ENCODE results near the gene DYNC1LI2.

The DYNC1LI2 gene

GRCh38 chr16:66740010-66740409 is 11.4 kb downstream of the DYNC1LI2 start:
- peak in 1 of 2 donors; percentile 11 for DNase-seq (ENCODE audit: low read depth in 2 of 2)

GRCh38 chr16:66735891-66736290 is 15.5 kb downstream of the DYNC1LI2 start:
- no peak for DNase-seq (ENCODE audit: low read depth in 2 of 2)

- DNase-seq (ENCODE audit: low read depth in 2 of 2) = no peak
Measured at GRCh38 chr16:66731101-66731500, 20.3 kb downstream of the DYNC1LI2 start.

DNA sequence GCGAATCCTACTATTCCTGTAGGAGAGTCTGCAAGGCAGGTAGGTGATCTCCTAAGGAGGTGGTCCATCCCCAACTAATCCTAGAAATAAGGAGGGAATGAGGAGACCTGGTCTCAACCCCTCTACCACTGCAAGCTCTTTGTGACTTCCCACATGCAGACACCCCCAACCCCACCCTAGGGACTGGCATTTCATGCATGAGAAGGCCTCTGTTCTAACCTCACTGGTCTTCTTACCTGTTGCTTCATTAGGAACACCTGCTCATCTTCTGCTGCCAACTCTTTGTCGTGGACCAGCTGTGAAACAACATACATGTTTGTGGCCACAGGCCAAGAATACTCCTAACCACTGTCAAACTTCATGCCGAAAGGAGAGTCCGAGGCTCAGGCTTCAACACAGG is 22.6 kb downstream of the DYNC1LI2 start:
- DNase-seq (ENCODE audit: low read depth in 2 of 2) = no peak

DNA sequence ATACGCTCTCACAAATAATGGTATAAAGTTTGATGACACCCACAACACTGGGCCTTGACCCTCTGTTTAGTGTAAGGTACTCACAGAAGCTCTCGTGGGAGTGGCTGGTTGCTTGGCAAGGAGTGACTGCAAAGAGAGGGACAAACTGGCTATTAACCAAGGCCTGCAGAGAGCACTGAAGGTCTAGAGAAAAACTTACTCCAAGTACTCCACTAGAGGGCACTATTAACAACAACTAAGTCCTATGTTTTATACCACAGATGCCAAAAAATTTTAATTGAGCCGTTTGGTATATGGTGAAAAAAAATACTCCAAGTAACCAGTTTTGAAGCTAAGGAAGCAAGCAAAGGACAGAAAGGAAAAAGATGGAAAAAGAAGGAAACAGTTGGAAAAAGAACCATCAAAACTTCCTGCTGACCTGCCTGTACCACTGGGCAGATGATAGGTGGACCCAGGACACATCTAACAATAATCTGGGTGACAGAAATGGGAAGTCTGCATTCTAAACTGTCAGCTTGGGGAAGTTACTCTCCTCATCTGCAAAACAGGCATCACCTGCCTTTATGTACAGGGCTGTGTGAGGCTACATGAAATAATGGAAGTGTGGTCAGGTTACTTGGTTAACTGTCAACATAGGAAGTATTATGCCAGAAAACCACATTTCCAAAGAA is 23.2 kb downstream of the DYNC1LI2 start:
- no peak for DNase-seq (ENCODE audit: low read depth in 2 of 2)

DNA sequence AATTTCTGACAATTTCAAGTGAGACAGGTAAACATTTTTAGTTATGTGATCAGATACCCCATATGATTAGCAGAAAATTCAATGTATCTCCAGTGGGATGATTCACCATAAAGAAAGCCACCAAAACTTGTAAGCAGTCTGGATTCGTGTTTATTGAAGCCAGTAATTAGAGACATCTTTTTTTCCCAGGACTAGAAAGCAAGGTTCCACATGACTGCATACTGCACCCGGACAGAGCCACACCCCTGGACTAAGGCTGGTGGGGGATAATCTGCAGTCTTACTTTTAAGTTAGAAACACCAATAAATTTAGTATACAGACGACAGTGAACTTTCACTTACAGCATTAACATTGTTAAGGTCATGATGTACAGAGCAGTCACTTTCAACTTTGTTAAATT is 30.6 kb downstream of the DYNC1LI2 start:
- DNase-seq (ENCODE audit: low read depth in 2 of 2) = no peak

DNA sequence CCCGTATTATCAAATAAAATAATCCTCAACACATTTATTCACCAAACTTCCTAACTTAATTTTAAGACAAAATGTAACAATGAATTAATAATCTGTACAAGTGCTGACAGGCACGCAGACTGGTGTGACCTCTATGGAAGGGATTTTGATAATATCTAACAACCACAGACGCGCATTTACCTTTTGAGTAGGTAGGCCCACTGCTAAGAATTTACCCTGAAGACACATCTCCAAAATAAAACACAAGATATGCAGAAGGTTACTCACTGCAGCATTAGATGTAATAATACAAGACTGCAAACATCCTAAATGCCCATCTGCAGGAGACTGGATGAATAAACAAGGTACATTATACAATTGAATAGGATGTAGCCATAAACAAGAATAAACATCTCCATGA is 32.2 kb downstream of the DYNC1LI2 start:
- no peak for DNase-seq (ENCODE audit: low read depth in 2 of 2)

DNA sequence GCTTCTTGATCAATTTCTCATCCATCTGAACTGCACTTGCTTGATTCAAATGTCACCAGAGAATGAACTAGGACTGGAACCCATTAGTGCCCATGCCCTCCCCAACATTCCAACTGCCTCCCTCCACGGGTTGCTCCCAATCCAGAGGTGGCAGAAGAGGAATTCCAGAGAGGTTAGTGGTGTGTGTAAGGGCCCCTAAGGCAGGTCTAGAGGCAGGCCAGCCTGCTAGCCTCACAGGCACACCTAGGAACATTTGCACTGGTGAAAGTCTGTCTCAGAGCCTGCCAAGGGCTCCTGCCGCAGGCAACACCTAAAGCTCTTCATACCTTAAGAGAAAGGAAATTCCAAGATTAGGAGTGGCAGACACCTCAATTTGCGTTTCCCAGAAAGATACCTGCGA is 33.6 kb downstream of the DYNC1LI2 start:
- DNase-seq (ENCODE audit: low read depth in 2 of 2) = no peak

- no peak for DNase-seq (ENCODE audit: low read depth in 2 of 2)
Measured at GRCh38 chr16:66717112-66717675, 34.2 kb downstream of the DYNC1LI2 start.

DNA sequence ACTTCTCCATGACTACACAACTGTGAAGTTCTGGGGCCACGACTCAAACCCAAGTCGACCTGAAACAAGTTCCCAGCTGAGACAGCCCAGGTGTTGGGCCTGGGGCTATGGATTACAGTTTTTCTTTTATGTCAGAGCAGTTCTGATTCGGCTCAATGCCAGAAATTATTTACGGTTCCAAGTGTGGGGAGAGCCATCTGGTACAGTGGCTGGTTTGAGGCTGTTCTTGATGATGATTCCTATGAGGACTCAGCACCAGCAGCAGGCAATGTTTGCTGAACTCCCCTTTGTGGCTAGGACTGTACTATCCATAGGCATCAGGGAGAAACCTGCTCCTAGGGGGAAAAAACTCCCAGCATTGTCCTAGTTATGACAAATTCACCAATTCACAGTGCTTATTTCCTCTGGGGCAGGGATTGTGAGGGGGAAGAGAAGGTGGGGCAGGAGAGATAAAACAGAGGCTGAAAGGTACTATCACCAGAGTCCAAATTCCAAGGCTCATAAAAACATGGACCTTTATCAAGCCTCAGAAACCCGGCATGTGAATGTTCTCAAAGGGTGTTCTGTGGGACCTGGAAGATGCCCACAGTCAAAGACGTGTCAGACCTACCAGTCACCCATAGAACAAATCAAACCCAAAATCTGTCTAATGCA is 36.6 kb downstream of the DYNC1LI2 start:
- no peak for DNase-seq (ENCODE audit: low read depth in 2 of 2)

DNA sequence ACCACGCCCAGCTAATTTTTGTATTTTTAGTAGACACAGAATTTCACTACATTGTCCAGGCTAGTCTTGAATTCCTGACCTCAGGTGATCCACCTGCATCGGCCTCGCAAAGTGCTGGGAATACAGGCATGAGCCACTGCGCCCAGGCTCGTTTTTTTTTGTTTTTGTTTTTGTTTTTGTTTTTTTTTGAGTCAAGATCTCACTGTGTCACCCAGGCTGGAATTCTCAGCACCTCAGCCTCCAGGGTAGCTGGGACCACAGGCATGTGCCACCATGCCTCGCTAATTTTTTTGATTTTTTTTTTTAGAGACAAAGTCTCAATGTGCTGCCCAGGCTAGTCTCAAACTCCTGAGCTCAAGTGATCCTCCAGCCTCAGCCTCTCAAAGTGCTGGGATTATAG is 37.3 kb downstream of the DYNC1LI2 start:
- DNase-seq (ENCODE audit: low read depth in 2 of 2) = no peak

DNA sequence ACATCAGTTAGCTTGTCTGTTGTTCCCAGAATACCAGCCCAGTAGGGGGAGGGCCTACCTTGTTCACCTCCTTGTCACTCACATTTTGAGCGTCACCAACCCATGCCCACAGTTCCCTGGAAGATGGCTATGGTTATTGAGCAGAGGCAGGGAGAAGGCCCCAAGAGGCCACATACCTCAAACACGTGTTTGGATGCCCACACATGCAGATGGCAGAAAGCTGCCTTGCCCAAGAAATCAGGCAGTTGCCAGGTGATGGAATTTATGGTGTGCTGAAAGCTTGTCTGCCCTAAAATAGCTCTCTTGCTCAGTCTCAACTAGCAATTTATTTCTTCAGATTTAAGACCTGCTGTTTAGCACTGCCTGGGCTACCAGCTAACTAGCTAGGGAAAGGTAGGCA is 38.3 kb downstream of the DYNC1LI2 start:
- DNase-seq (ENCODE audit: low read depth in 2 of 2) = no peak

- no peak for DNase-seq (ENCODE audit: low read depth in 2 of 2)
Measured at GRCh38 chr16:66712512-66712911, 38.9 kb downstream of the DYNC1LI2 start.

- no peak for DNase-seq (ENCODE audit: low read depth in 2 of 2)
Measured at GRCh38 chr16:66711581-66711980, 39.8 kb downstream of the DYNC1LI2 start.

GRCh38 chr16:66706506-66706880 is 44.9 kb downstream of the DYNC1LI2 start:
- no peak for DNase-seq (ENCODE audit: low read depth in 2 of 2)

- no peak for DNase-seq (ENCODE audit: low read depth in 2 of 2)
Measured at GRCh38 chr16:66705790-66706505, 45.5 kb downstream of the DYNC1LI2 start.

DNA sequence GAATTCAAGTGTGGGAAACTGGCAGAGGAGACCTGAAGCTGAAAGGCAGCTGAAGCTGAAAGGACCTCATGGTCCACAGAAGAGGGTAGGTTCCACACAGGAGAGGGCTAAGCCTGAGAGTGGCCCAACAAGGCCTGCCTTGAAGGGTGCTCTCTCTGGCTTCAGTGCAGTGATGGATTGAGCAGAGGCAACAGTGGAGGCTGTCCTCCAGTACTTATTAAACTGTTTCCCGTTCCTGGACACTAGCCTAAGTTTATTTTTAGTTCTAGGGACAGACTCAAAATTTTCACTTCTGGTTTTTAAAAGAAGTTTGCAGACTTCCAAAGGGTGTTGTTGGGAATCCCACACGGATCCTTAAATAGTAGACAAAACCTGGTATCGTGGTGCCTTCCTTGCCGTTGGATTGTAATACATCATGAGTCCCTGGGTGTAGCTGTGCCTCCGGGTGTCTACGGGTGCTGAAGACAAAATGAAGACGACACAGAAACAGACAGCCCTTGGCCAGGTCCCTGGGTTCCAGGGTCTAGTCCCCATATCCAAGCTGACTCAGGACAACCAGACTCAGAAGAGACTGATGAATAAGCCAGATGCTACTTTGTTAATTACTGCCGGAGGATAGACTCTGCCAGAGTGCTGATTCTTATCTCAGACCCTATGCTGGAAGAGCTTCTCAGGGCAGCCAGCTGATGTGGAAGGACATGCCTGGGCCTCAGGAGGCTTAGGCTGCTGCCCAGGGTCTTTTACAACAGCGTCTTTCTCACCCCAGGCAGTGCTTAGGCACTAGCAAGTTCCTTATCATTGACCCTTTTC is 47.8 kb downstream of the DYNC1LI2 start:
- no peak for DNase-seq (ENCODE audit: low read depth in 2 of 2)

DNA sequence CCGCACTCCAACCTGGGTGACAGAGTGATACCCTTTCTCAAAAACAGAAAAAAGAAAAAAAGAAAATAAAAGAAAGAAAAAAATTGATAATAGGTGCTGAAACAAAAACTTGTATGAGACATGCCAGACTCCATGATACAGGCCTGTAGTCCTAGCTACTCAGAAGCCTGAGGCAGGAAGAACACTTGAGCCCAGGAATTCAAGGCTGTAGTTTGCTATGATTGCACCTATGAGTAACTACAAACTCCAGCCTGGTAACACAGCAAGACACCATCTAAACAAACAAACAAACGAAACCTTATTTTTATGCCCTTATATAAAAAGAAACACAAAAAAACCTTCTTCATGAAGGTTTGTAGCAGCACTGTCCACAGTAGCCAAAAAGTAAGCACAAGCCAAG is 49.9 kb downstream of the DYNC1LI2 start:
- DNase-seq (ENCODE audit: low read depth in 2 of 2) = no peak

DNA sequence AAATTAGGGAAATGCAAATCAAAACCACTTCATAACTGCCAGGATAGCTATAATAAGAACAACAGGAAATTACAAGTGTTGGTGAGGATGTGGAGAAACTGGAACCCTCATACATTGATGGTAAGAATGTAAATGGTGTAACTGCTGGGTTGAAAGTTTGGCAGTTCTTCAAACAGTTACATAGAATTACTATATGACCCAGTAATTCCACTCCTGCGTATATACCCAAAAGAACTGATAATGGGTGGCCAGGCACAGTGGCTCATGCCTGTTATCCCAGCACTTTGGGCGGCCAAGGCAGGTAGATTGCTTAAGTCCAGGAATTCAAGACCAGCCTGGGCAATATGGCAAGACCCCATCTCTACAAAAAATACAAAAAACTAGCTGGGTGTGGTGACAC is 50.4 kb downstream of the DYNC1LI2 start:
- no peak for DNase-seq (ENCODE audit: low read depth in 2 of 2)

DNA sequence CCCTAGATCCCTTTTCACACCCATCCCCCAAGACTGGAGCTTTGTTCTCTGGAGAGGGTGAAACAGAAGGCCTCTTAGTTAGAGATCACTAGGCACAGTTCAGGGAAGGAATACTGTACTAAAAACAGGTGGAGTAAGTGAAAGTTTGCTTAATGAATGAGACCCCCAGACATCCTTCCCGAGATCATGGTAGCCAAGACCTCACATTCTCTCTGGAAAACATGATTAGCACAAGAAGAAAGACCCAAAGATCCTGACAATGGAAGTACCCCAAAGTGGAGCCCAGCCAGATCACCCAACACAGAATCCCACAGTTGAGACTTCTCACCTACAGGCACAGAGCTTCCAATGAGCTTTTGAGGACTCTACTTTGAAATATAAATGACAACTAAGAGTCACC is 51.5 kb downstream of the DYNC1LI2 start:
- DNase-seq (ENCODE audit: low read depth in 2 of 2) = no peak

- no peak for DNase-seq (ENCODE audit: low read depth in 2 of 2)
Measured at GRCh38 chr16:66698046-66698445, 53.4 kb downstream of the DYNC1LI2 start.

All from stimulated activated CD4-positive, alpha-beta T cell treated with anti-CD3 and anti-CD28 coated beads, Interleukin-15, amount 100 ng/mL, for 48 hours (primary cell).